HEK293 (cell line): ENCODE data around the gene SULT2B1.
A peak's percentile ranks its signal among the peaks of the same experiment; 100 is the strongest.
"Not testable (repeated sequence)": the region's sequence is repeated elsewhere in the genome, so short reads cannot be mapped to it uniquely, and the experiment has no call there.

ENCODE experiments used
- CTCF ChIA-PET: fragments of 350-600 bp; formaldehyde crosslinking; extraction: SDS; loops from one replicate; lab custom pipeline; 2021; ENCODE audit warnings: antibody characterized with exemption; lab: Yijun Ruan, JAX
- POLR2A ChIA-PET: fragments of 300-600 bp; formaldehyde crosslinking; extraction: SDS; loops from one replicate; lab custom pipeline; 2020; ENCODE audit warnings: antibody characterized with exemption, inconsistent platforms; lab: Yijun Ruan, JAX
- H3K27ac ChIP-seq: fragments of 200-500 bp; sonication (Bioruptor generic); 2 replicates; pipeline ENCODE4 v1.5.1; 2014; ENCODE audit warnings: low read depth, low read length, control low read depth, inconsistent platforms; ENCODE audit errors: extremely low read depth
- H3K36me3 ChIP-seq, 2 experiments: fragments of 200-500 bp in 1 of 2; sonication (Bioruptor generic) in 1 of 2; 1 replicate in 1 of 2; 2 replicates in 1 of 2; pipeline ENCODE4 v1.5.1; 2014 to 2017; ENCODE audit warnings: inconsistent platforms in 2 of 2, low read length in 2 of 2; ENCODE audit not compliant: control insufficient read depth in 2 of 2, insufficient read depth in 1 of 2
- H3K4me1 ChIP-seq: fragments of 200-500 bp; sonication (Bioruptor generic); 2 replicates; pipeline ENCODE4 v1.5.1; 2014; ENCODE audit warnings: mild to moderate bottlenecking, low read length, inconsistent platforms; ENCODE audit not compliant: control insufficient read depth, insufficient read depth
- H3K4me3 ChIP-seq: 2 replicates; pipeline ENCODE4 v1.5.1; 2011; ENCODE audit warnings: low read depth, mild to moderate bottlenecking, control low read depth, low read length, moderate library complexity
- H3K9me3 ChIP-seq: fragments of 200-500 bp; sonication (Bioruptor generic); 2 replicates; pipeline ENCODE4 v1.5.1; 2014; ENCODE audit warnings: low read depth, low read length, inconsistent platforms; ENCODE audit not compliant: control insufficient read depth, insufficient read depth
- FEZF1 ChIP-seq: fragments of 450-650 bp; formaldehyde crosslinking; IDR thresholded peaks from 2 replicates; pipeline ENCODE4 v1.5.1; 2016; ENCODE audit warnings: missing biosample characterization, missing genetic modification characterization
- MZF1 ChIP-seq: fragments of 450-650 bp; formaldehyde crosslinking; IDR thresholded peaks from 2 replicates; pipeline ENCODE4 v1.5.1; 2017; ENCODE audit warnings: missing biosample characterization, missing genetic modification characterization, borderline replicate concordance
- PRDM4 ChIP-seq: fragments of 450-650 bp; formaldehyde crosslinking; IDR thresholded peaks from 2 replicates; pipeline ENCODE4 v1.5.1; 2017; ENCODE audit warnings: missing biosample characterization, missing genetic modification characterization
- SP7 ChIP-seq: fragments of 450-650 bp; formaldehyde crosslinking; IDR thresholded peaks from 2 replicates; pipeline ENCODE4 v1.5.1; 2016; ENCODE audit warnings: missing biosample characterization, missing genetic modification characterization
- TCF7L2 ChIP-seq: IDR thresholded peaks from 2 replicates; pipeline ENCODE4 v1.6.1; 2011; ENCODE audit warnings: low read depth, mild to moderate bottlenecking, inconsistent platforms, low read length, moderate library complexity, borderline replicate concordance
- YY2 ChIP-seq: fragments of 450-650 bp; formaldehyde crosslinking; IDR thresholded peaks from 2 replicates; pipeline ENCODE4 v1.5.1; 2016; ENCODE audit warnings: missing biosample characterization, missing genetic modification characterization
- ZBTB6 ChIP-seq: fragments of 450-650 bp; formaldehyde crosslinking; IDR thresholded peaks from 2 replicates; pipeline ENCODE4 v1.5.1; 2017; ENCODE audit warnings: missing biosample characterization, missing genetic modification characterization
- ZNF121 ChIP-seq: fragments of 450-650 bp; formaldehyde crosslinking; IDR thresholded peaks from 2 replicates; pipeline ENCODE4 v1.5.1; 2016; ENCODE audit warnings: missing biosample characterization, missing genetic modification characterization
- ZNF157 ChIP-seq: fragments of 450-650 bp; formaldehyde crosslinking; IDR thresholded peaks from 2 replicates; pipeline ENCODE4 v1.5.1; 2016; ENCODE audit warnings: missing biosample characterization, missing genetic modification characterization
- ZNF184 ChIP-seq: fragments of 450-650 bp; IDR thresholded peaks from 2 replicates; pipeline ENCODE4 v1.5.1; 2018; ENCODE audit warnings: missing biosample characterization, mild to moderate bottlenecking, missing genetic modification characterization
- ZNF2 ChIP-seq: fragments of 450-650 bp; formaldehyde crosslinking; IDR thresholded peaks from 2 replicates; pipeline ENCODE4 v1.5.1; 2016; ENCODE audit warnings: missing biosample characterization, missing genetic modification characterization
- ZNF280D ChIP-seq: fragments of 450-650 bp; formaldehyde crosslinking; IDR thresholded peaks from 2 replicates; pipeline ENCODE4 v1.5.1; 2016; ENCODE audit warnings: missing biosample characterization, missing genetic modification characterization
- ZNF366 ChIP-seq: fragments of 450-650 bp; formaldehyde crosslinking; conservative IDR thresholded peaks from 2 replicates; pipeline ENCODE4 v1.5.1; 2016; ENCODE audit warnings: missing biosample characterization, missing genetic modification characterization
- ZNF423 ChIP-seq: fragments of 450-650 bp; formaldehyde crosslinking; IDR thresholded peaks from 2 replicates; pipeline ENCODE4 v1.5.1; 2016; ENCODE audit warnings: missing biosample characterization, missing genetic modification characterization
- ZNF600 ChIP-seq: fragments of 450-650 bp; formaldehyde crosslinking; IDR thresholded peaks from 2 replicates; pipeline ENCODE4 v1.5.1; 2016; ENCODE audit warnings: missing biosample characterization, missing genetic modification characterization
- ZNF639 ChIP-seq: fragments of 450-650 bp; formaldehyde crosslinking; IDR thresholded peaks from 2 replicates; pipeline ENCODE4 v1.5.1; 2016; ENCODE audit warnings: missing biosample characterization, missing genetic modification characterization

Gene SULT2B1

GRCh38 chr19:48519426-48519825 lies 32.5 kb upstream of the SULT2B1 start:
- H3K27ac ChIP-seq, H3K4me3 ChIP-seq, H3K9me3 ChIP-seq, POLR2A ChIA-PET, H3K4me1 ChIP-seq, H3K36me3 ChIP-seq: not testable (repeated sequence)
- CTCF ChIA-PET, result interaction anchor here (0.6 to 1.9 kb wide), 2 partner anchors 65 to 1273 kb away, joined by 3 to 5 read pairs; no protein-coding TSS in a partner anchor
- peak; percentile 14; the same call in 1 of the 2 replicates for TF ChIP-seq SP7 (tag by site-specific recombination)
- TF ChIP-seq ZNF121 (tag by site-specific recombination), result peak; percentile 38; the same call in 1 of the 2 replicates

- H3K9me3 ChIP-seq, result peaks cover 4% of the 10 kb centered on the region
- POLR2A ChIA-PET, result no interaction called here
- H3K36me3 ChIP-seq, result no peaks in the 10 kb centered on the region
Measured at GRCh38 chr19:48520134-48520533, 31.8 kb upstream of the SULT2B1 start.

GRCh38 chr19:48524221-48524620 lies 27.8 kb upstream of the SULT2B1 start:
- Histone ChIP-seq H3K4me3 (no peak overlapping the region), H3K36me3 (no peaks in the 10 kb centered on the region), H3K4me1 (no peaks in the 10 kb centered on the region), H3K9me3 (peaks cover 4% of the 10 kb centered on the region), H3K27ac (no peak overlapping the region)
- TF ChIP-seq ZNF280D (tag by site-specific recombination) (peak; percentile 66; the same call in 1 of the 2 replicates), PRDM4 (tag by site-specific recombination) (no peak)
- ChIA-PET CTCF (interaction anchor here (0.8 to 1.2 kb wide), 2 partner anchors 64 to 247 kb away, joined by 3 read pairs; no protein-coding TSS in a partner anchor), POLR2A (interaction anchor here (0.6 to 1.6 kb wide), 3 partner anchors 10 to 60 kb away, joined by 3 to 7 read pairs (median 4); no protein-coding TSS in a partner anchor)

More at GRCh38 chr19:48520134-48520533, 31.8 kb upstream of the SULT2B1 start:
- Histone ChIP-seq H3K4me1 (no peaks in the 10 kb centered on the region), H3K4me3 (no peak overlapping the region), H3K27ac (no peak overlapping the region)
- TF ChIP-seq TCF7L2 (no peak), ZNF366 (tag by site-specific recombination) (0 out of 2 replicates have a peak, but pooled peaks have one; percentile 19)
- CTCF ChIA-PET, result interaction anchor here (1.9 kb wide), 1 partner anchor 64 kb away, joined by 5 read pairs; no protein-coding TSS in a partner anchor

- H3K9me3 ChIP-seq, result peaks cover 4% of the 10 kb centered on the region
- POLR2A ChIA-PET, result interaction anchor here (0.8 to 1.6 kb wide), 2 partner anchors 11 to 29 kb away, joined by 4 to 7 read pairs; no protein-coding TSS in a partner anchor
- H3K36me3 ChIP-seq, result no peaks in the 10 kb centered on the region
- no peak overlapping the region for H3K27ac ChIP-seq
- CTCF ChIA-PET, result interaction anchor here (0.8 kb wide), 1 partner anchor 247 kb away, joined by 3 read pairs; no protein-coding TSS in a partner anchor
- H3K4me3 ChIP-seq, result no peak overlapping the region
- H3K4me1 ChIP-seq, result no peaks in the 10 kb centered on the region
- no peak for TF ChIP-seq ZNF157
- TF ChIP-seq ZNF600 (tag by site-specific recombination), result no peak
- TF ChIP-seq ZBTB6 (tag by site-specific recombination), result no peak
- no peak for TF ChIP-seq SP7 (tag by site-specific recombination)
- TF ChIP-seq ZNF184 (tag by site-specific recombination), result no peak
- TF ChIP-seq PRDM4 (tag by site-specific recombination), result no peak
- no peak for TF ChIP-seq FEZF1
- TF ChIP-seq ZNF423 (tag by site-specific recombination), result no peak
- TF ChIP-seq ZNF639 (tag by site-specific recombination), result no peak
- no peak for TF ChIP-seq MZF1 (tag by site-specific recombination)
- no peak for TF ChIP-seq ZNF2 (tag by site-specific recombination)
- no peak for TF ChIP-seq YY2
Measured at GRCh38 chr19:48524732-48525131, 27.2 kb upstream of the SULT2B1 start.
